HepG2 (cell line): Measurements from ENCODE around the gene PPP1R18. TPM values are rescaled to one million over a fixed set of nuclear protein-coding genes. Genes with fewer than 3 reads are reported as not detected.

Source experiments
- ATF7-NPFF ChIP-seq: sonication (generic); formaldehyde crosslinking; IDR thresholded peaks from 2 replicates; pipeline ENCODE4 v1.8.1; 2023; ENCODE audit warnings: mild to moderate bottlenecking, low read depth, missing genetic modification reagents, moderate library complexity
- CERS6 ChIP-seq: sonication (generic); formaldehyde crosslinking; IDR thresholded peaks from 2 replicates; pipeline ENCODE4 v1.5.0; 2020; ENCODE audit warnings: missing genetic modification reagents
- HMGXB4 ChIP-seq, 2 experiments: sonication (generic) in 1 of 2; formaldehyde crosslinking in 1 of 2; IDR thresholded peaks; 2 replicates each; pipeline versions ENCODE4 v1.4.0 to v1.6.1; 2018 to 2020; ENCODE audit warnings: missing genetic modification reagents in 2 of 2, borderline replicate concordance in 1 of 2, low read depth in 1 of 2, mild to moderate bottlenecking in 1 of 2, missing biosample characterization in 1 of 2
- ISL2 ChIP-seq: sonication (generic); formaldehyde crosslinking; IDR thresholded peaks from 2 replicates; pipeline ENCODE4 v1.5.0; 2020; ENCODE audit warnings: missing genetic modification reagents
- KLF9 ChIP-seq: IDR thresholded peaks from 2 replicates; pipeline ENCODE4 v1.6.1; 2016; ENCODE audit warnings: low read depth
- MAF1 ChIP-seq: sonication (generic); formaldehyde crosslinking; IDR thresholded peaks from 2 replicates; pipeline ENCODE4 v1.5.0; 2020; ENCODE audit warnings: missing genetic modification reagents, borderline replicate concordance
- MXD4 ChIP-seq: IDR thresholded peaks from 2 replicates; pipeline ENCODE4 v1.6.1; 2016; ENCODE audit warnings: mild to moderate bottlenecking, missing biosample characterization, missing genetic modification reagents
- NCOA1 ChIP-seq: sonication (generic); formaldehyde crosslinking; IDR thresholded peaks from 2 replicates; pipeline ENCODE4 v1.9.0; 2021; ENCODE audit warnings: missing genetic modification reagents
- NR3C1 ChIP-seq: sonication (generic); formaldehyde crosslinking; IDR thresholded peaks from 2 replicates; pipeline ENCODE4 v1.4.0; 2020; ENCODE audit warnings: missing genetic modification reagents
- RAD51 ChIP-seq: fragments of 450-650 bp; IDR thresholded peaks from 2 replicates; pipeline ENCODE4 v1.6.1; 2016; ENCODE audit warnings: borderline replicate concordance
- RBM22 ChIP-seq: fragments of 200-400 bp; formaldehyde crosslinking; optimal IDR thresholded peaks from 2 replicates; pipeline ENCODE3; 2017; ENCODE audit warnings: mild to moderate bottlenecking, low read length, moderate library complexity
- SMAD1 ChIP-seq: sonication (generic); formaldehyde crosslinking; IDR thresholded peaks from 2 replicates; pipeline ENCODE4 v1.4.0; 2020; ENCODE audit warnings: missing genetic modification reagents, low read depth, mild to moderate bottlenecking, borderline replicate concordance
- ZNF124 ChIP-seq: sonication (generic); formaldehyde crosslinking; IDR thresholded peaks from 2 replicates; pipeline ENCODE4 v1.4.0; 2020; ENCODE audit warnings: missing genetic modification reagents
- ZNF253 ChIP-seq: sonication (generic); formaldehyde crosslinking; IDR thresholded peaks from 2 replicates; pipeline ENCODE4 v1.8.0; 2022; ENCODE audit warnings: mild to moderate bottlenecking, missing genetic modification reagents, borderline replicate concordance
- ZNF329 ChIP-seq: sonication (generic); formaldehyde crosslinking; IDR thresholded peaks from 2 replicates; pipeline ENCODE4 v1.9.0; 2021; ENCODE audit warnings: low read depth, mild to moderate bottlenecking, missing genetic modification reagents
- ZNF530 ChIP-seq: sonication (generic); formaldehyde crosslinking; IDR thresholded peaks from 2 replicates; pipeline ENCODE4 v1.5.0; 2020; ENCODE audit warnings: low read depth, mild to moderate bottlenecking, missing genetic modification reagents
- ZNF557 ChIP-seq: sonication (generic); formaldehyde crosslinking; IDR thresholded peaks from 2 replicates; pipeline ENCODE4 v1.4.0; 2020; ENCODE audit warnings: missing genetic modification reagents
- ZNF644 ChIP-seq: IDR thresholded peaks from 2 replicates; pipeline ENCODE4 v1.6.1; 2016; ENCODE audit warnings: low read depth
- polyA plus RNA-seq, 8 experiments: library from polyadenylated mRNA; depleted of rRNA in 3 of 8; stranded (reverse) in 7 of 8; unstranded in 1 of 8; fragments of >200 nt; fragmentation: Illumina TruSeq in 4 of 8; extraction: Trizol in 4 of 8; gene quantifications; 2 replicates each; pipeline versions ENCODE4 v1.2.1 to v1.2.3, GENCODE V29; 2011 to 2016; ENCODE audit warnings: low read depth in 4 of 8, missing spikeins in 1 of 8, mixed read lengths in 1 of 8; ENCODE audit not compliant: insufficient read depth in 1 of 8
- total RNA-seq, 5 experiments: library from RNA; depleted of rRNA; stranded (reverse); fragments of >200 nt; fragmentation: Illumina TruSeq; extraction: Trizol; gene quantifications; 2 replicates each; pipeline ENCODE4 v1.2.3, GENCODE V29; 2016; ENCODE audit warnings: low read depth in 1 of 5
- TF ChIP-seq, protein P1 (sequence below): sonication (generic); formaldehyde crosslinking; IDR thresholded peaks from 2 replicates; pipeline ENCODE4 v1.5.0; 2020; ENCODE audit warnings: missing genetic modification reagents
- TF ChIP-seq, protein P2 (sequence below), 2 experiments: sonication (generic) in 1 of 2; formaldehyde crosslinking in 1 of 2; IDR thresholded peaks; 2 replicates each; pipeline versions ENCODE4 v1.6.1 to v1.9.0; 2014 to 2022; ENCODE audit warnings: antibody characterized with exemption in 1 of 2, borderline replicate concordance in 1 of 2, inconsistent platforms in 1 of 2, low read depth in 1 of 2, missing genetic modification reagents in 1 of 2

Gene PPP1R18
- total and polyA plus RNA-seq, 2 of the 13 experiments (the other 11 are each of a cell fraction or from before 2014, with no cell fraction given) = 4.9 to 9.2 TPM

GRCh38 chr6:30722280-30723112, 36.1 kb upstream of the PPP1R18 start (continued):
- TF ChIP-seq ATF7-NPFF (CRISPR knock-in tag) (no peak), ISL2 (no peak), ZNF557 (no peak), RBM22 (peak; percentile 40), NCOA1 (CRISPR knock-in tag) (no peak), RAD51 (no peak), MXD4 (CRISPR knock-in tag) (no peak; the same call in 1 of the 2 replicates), ZNF329 (CRISPR knock-in tag) (no peak), ZNF644 (CRISPR knock-in tag) (0 out of 2 replicates have a peak, but pooled peaks have one; percentile 18), ZNF124 (CRISPR knock-in tag) (no peak), ZNF530 (CRISPR knock-in tag) (no peak), CERS6 (CRISPR knock-in tag) (no peak), SMAD1 (CRISPR knock-in tag) (no peak), NR3C1 (CRISPR knock-in tag) (no peak), ZNF253 (CRISPR knock-in tag) (peak; percentile 60; the same call in 1 of the 2 replicates), KLF9 (no peak), HMGXB4 (CRISPR knock-in tag; IDR thresholded peaks at IDR 0.05; ENCODE audit: borderline replicate concordance in 1 of 2, low read depth in 1 of 2) (peak; percentile 61 to 79; a peak in 3 of 4 replicates), MAF1 (CRISPR knock-in tag) (no peak)
- TF ChIP-seq, protein P1, sequence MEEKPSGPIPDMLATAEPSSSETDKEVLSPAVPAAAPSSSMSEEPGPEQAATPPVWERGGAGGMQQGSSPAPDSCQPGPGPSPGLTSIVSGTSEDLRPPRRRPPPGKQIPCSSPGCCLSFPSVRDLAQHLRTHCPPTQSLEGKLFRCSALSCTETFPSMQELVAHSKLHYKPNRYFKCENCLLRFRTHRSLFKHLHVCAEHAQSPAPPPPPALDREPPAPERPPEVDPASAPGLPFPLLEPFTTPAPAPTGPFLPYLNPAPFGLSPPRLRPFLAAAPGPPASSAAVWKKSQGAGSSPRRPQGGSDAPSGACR (CRISPR knock-in tag) = no peak
- TF ChIP-seq, protein P2, sequence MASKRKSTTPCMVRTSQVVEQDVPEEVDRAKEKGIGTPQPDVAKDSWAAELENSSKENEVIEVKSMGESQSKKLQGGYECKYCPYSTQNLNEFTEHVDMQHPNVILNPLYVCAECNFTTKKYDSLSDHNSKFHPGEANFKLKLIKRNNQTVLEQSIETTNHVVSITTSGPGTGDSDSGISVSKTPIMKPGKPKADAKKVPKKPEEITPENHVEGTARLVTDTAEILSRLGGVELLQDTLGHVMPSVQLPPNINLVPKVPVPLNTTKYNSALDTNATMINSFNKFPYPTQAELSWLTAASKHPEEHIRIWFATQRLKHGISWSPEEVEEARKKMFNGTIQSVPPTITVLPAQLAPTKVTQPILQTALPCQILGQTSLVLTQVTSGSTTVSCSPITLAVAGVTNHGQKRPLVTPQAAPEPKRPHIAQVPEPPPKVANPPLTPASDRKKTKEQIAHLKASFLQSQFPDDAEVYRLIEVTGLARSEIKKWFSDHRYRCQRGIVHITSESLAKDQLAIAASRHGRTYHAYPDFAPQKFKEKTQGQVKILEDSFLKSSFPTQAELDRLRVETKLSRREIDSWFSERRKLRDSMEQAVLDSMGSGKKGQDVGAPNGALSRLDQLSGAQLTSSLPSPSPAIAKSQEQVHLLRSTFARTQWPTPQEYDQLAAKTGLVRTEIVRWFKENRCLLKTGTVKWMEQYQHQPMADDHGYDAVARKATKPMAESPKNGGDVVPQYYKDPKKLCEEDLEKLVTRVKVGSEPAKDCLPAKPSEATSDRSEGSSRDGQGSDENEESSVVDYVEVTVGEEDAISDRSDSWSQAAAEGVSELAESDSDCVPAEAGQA (IDR thresholded peaks at IDR 0.05; ENCODE audit: low read depth) = no peak
- TF ChIP-seq, protein P2 (CRISPR knock-in tag; IDR thresholded peaks at IDR 0.05; ENCODE audit: borderline replicate concordance) = no peak
